Mammary epithelial cell (primary cell): Measurements from ENCODE around the gene DNAJC19.

ENCODE experiments used
- EZH2 ChIP-seq: IDR thresholded peaks from 2 replicates; pipeline ENCODE4 v1.6.1; 2012; ENCODE audit warnings: low read length, inconsistent platforms, borderline replicate concordance
- TF ChIP-seq, protein P1 (sequence below), 2 donors: IDR thresholded peaks in 1 of 2; conservative IDR thresholded peaks in 1 of 2; 2 replicates each; pipeline ENCODE4 v1.5.1; 2011 to 2012; ENCODE audit warnings: inconsistent platforms in 2 of 2, low read length in 2 of 2, mild to moderate bottlenecking in 2 of 2, control low read depth in 1 of 2, low read depth in 1 of 2; ENCODE audit not compliant: insufficient read depth in 1 of 2; ENCODE audit errors: extremely low read depth in 1 of 2

GRCh38 chr3:180973543-180973942 lies 16.0 kb downstream of the DNAJC19 start:
- TF ChIP-seq, protein P1, sequence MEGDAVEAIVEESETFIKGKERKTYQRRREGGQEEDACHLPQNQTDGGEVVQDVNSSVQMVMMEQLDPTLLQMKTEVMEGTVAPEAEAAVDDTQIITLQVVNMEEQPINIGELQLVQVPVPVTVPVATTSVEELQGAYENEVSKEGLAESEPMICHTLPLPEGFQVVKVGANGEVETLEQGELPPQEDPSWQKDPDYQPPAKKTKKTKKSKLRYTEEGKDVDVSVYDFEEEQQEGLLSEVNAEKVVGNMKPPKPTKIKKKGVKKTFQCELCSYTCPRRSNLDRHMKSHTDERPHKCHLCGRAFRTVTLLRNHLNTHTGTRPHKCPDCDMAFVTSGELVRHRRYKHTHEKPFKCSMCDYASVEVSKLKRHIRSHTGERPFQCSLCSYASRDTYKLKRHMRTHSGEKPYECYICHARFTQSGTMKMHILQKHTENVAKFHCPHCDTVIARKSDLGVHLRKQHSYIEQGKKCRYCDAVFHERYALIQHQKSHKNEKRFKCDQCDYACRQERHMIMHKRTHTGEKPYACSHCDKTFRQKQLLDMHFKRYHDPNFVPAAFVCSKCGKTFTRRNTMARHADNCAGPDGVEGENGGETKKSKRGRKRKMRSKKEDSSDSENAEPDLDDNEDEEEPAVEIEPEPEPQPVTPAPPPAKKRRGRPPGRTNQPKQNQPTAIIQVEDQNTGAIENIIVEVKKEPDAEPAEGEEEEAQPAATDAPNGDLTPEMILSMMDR (conservative IDR thresholded peaks at IDR 0.05 in 1 of 2, IDR thresholded peaks at IDR 0.05 in 1 of 2; ENCODE audit: extremely low read depth in 1 of 2, insufficient read depth in 1 of 2, low read depth in 1 of 2, low read length in 2 of 2): no peak
- no peak for TF ChIP-seq EZH2
